ENCODE results near the gene AMIGO1. TPM values are rescaled to one million over a fixed set of nuclear protein-coding genes. Genes with fewer than 3 reads are reported as not detected.

The AMIGO1 gene
- total and polyA plus RNA-seq, 8 donors, result 3.1 to 8.1 (median 3.8) TPM

DNA sequence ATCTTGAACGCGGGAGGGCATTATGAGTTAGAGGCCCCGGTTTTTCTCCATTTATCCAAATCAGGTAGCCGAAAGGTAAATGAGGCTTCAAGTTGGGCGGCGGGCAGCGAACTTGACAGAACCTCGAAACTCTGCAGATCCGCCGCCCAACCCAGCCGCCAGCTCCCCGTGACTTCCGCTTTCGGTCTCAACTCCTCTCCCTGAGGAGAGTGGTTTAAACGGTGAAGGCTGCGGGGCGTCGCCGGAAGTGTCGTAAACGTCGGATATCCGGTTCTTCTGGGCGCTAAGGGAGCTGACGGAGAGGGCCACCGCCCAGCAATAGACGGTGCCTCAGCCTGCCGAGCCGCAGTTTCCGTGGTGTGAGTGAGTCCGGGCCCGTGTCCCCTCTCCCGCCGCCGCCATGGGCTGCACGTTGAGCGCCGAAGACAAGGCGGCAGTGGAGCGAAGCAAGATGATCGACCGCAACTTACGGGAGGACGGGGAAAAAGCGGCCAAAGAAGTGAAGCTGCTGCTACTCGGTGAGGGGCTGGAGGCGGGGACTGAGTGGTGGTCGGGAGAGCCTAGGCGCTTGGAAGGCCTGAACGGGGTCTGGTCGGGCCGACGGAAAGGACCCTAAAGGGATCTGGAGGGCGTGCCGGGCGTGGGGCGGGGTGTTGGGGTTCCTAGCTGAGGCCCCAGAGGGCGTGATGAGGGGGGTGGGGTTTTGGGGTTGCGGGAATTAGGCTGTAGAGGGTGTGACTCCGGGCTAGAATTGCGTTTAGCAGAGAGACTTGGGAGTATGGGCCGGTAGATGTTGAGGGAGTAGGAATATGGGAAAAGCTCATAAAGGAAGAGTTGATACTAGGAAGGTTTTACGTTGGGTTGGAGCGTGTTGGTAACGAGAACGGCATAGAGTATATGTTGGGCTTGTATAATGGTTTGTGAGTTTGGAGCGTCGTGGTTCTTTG, 39.1 kb upstream of the AMIGO1 start, which contains the start of gene GNAI3:
GNAI3 (plus strand) TSS at position 295 of the 947 bp plus-strand sequence; CDS start at position 401, 106 bp downstream.
- intact Hi-C loops (cut with DNase I), result loop anchor here in 1 of 2 donors (5.0 to 10.0 kb wide), 3 partner anchors 74 to 436 kb away; partner anchors contain the start of gene AHCYL1
- TF ChIP-seq, protein P1, sequence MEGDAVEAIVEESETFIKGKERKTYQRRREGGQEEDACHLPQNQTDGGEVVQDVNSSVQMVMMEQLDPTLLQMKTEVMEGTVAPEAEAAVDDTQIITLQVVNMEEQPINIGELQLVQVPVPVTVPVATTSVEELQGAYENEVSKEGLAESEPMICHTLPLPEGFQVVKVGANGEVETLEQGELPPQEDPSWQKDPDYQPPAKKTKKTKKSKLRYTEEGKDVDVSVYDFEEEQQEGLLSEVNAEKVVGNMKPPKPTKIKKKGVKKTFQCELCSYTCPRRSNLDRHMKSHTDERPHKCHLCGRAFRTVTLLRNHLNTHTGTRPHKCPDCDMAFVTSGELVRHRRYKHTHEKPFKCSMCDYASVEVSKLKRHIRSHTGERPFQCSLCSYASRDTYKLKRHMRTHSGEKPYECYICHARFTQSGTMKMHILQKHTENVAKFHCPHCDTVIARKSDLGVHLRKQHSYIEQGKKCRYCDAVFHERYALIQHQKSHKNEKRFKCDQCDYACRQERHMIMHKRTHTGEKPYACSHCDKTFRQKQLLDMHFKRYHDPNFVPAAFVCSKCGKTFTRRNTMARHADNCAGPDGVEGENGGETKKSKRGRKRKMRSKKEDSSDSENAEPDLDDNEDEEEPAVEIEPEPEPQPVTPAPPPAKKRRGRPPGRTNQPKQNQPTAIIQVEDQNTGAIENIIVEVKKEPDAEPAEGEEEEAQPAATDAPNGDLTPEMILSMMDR (IDR thresholded peaks at IDR 0.05), result no peak
- DNase-seq, result peak; percentile 96 to 99 (median 97)
- H3K27ac ChIP-seq, result peak within 1 kb of the TSS; percentile 93 to 98
- H3K9me3 ChIP-seq, result no peaks in the 10 kb centered on the region
- ATAC-seq, result peak; percentile 98
- H3K4me3 ChIP-seq, result peak within 1 kb of the TSS; percentile 71 to 83
- peaks cover 23 to 61% of the 10 kb centered on the region in 2 donors for H3K4me1 ChIP-seq
- H3K27me3 ChIP-seq, result no peaks in the 10 kb centered on the region
- H3K36me3 ChIP-seq, result no peaks in the 10 kb centered on the region

DNA sequence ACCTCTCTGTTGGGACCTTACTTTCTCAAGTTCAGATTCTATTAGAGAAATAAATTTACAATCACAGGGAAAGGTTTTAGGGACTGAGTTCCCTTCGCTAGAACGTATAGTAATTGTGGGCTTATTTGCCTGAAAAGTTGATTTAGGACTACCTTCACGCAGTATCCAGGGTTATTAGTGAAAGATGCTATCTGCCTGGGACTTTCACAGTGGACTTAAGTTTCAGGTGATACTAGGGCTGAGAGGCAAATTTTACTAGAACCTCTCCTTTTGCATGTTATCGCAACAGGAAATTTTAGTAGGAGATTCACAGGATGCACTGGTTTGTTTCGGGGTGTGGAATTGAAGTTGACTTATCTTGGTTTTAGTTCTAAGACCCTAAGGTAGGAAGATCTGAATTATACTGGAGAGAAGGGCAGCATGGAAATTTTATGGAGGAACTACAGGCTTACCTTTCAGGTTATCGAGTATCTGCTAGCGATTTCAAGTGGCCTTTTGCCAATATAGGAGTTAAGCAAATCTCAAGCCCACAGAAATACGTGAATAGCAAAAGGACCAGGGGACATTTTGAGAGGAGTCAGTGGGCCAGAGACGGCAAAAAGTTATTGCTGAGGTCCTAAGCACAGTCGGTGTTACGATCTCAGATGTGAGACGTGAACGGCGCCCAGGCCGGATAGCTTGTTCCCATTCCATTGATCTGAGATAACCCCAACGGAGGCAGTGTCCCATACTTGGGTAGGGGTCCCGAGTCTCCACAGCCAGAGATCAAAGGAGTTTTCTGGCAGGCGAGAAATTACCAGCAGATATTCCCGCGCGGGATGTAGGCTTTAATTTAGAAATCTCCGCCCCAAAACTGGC, 38.2 kb upstream of the AMIGO1 start:
- Histone ChIP-seq H3K27me3 (no peaks in the 10 kb centered on the region), H3K9me3 (no peaks in the 10 kb centered on the region), H3K4me1 (peaks cover 23 to 52% of the 10 kb centered on the region in 2 donors), H3K4me3 (peak overlapping the region; percentile 71 to 83), H3K36me3 (no peaks in the 10 kb centered on the region), H3K27ac (peak overlapping the region; percentile 93 to 98)
- DNase-seq, result peak in 2 of 4 donors; percentile 30 to 60
- TF ChIP-seq, protein P1 (IDR thresholded peaks at IDR 0.05), result no peak
- peak; percentile 17 for ATAC-seq
- intact Hi-C loops (cut with DNase I), result loop anchor here in 1 of 2 donors (5.0 to 10.0 kb wide), 3 partner anchors 75 to 437 kb away; partner anchors contain the start of gene AHCYL1

DNA sequence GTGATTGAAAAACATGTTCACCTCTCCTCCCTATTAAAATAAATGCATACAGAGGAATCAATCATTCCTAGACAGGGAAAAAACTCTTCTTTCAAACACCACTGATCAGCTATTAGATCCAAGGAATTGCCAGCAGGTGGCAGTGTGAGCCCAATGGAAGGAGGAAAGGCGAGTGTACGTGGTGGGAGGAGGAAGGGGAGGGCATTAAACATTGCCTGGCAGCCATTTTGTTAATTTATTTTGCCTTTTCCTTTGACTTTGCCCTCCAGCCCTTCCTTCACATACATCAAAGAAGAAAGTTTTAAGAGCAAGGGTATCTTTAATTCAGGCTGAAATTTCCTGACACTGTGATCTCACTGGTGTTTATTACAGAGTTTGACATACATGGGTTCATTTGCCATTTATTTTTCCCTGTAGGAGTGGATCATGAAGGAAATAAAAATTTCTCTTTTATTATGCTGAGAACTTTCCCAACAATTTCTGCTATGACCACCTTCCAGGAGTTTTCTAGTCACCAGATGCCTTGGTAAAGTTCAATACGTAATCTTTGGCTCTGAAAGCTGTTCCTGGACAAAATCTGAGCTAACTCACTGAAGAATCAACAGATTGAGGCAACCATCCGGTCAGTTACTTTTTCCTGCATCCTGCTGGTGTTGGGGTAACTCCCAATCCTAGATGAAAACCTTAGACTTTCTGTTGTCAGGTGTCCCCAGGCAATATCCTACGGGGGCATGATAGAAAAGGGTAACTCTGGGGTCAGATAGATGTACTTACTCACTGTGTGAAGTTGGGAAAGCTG, 37.0 kb upstream of the AMIGO1 start:
- Histone ChIP-seq H3K27me3 (no peaks in the 10 kb centered on the region), H3K27ac (peak overlapping the region; percentile 93 to 98), H3K36me3 (no peaks in the 10 kb centered on the region), H3K4me1 (peaks cover 23 to 40% of the 10 kb centered on the region in 2 donors), H3K4me3 (peak overlapping the region in 1 of 2 donors; percentile 83), H3K9me3 (no peaks in the 10 kb centered on the region)
- ATAC-seq (peak; percentile 78), DNase-seq (peak in 3 of 4 donors; percentile 83 to 93 (median 89))
- intact Hi-C loops (cut with DNase I), result loop anchor here in 1 of 2 donors (5.0 to 10.0 kb wide), 3 partner anchors 76 to 438 kb away; partner anchors contain the start of gene AHCYL1
- TF ChIP-seq, protein P1 (IDR thresholded peaks at IDR 0.05), result peak; percentile 70 to 84

DNA sequence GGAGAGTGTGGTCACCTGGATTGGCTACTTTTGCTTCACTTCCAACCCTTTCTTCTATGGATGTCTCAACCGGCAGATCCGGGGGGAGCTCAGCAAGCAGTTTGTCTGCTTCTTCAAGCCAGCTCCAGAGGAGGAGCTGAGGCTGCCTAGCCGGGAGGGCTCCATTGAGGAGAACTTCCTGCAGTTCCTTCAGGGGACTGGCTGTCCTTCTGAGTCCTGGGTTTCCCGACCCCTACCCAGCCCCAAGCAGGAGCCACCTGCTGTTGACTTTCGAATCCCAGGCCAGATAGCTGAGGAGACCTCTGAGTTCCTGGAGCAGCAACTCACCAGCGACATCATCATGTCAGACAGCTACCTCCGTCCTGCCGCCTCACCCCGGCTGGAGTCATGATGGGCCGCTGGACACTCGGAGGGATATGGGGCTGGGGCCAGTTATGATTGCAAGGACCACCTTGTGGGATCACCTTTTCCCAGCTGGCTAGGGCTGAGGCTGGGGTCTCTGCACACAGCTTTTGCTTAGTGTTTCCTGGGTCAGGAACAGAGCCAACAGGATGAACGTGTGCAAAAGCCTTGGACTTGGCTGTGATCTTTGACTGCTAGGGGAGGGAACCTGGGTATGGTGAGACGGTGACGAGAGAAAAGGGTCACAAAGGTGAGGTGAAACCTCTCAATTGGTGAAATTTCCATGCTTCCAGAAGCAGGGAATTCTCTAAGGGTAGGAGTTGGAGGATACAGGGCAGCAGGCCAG, 34.6 kb upstream of the AMIGO1 start:
- no peak for DNase-seq
- Histone ChIP-seq H3K4me3 (no peak overlapping the region), H3K9me3 (no peaks in the 10 kb centered on the region), H3K4me1 (peaks cover 15 to 17% of the 10 kb centered on the region in 2 donors), H3K27me3 (no peaks in the 10 kb centered on the region), H3K27ac (no peak overlapping the region), H3K36me3 (no peaks in the 10 kb centered on the region)
- intact Hi-C loops (cut with DNase I), result loop anchor here in 1 of 2 donors (10.0 kb wide), 2 partner anchors 231 to 441 kb away; partner anchors contain the start of gene AHCYL1
- TF ChIP-seq, protein P1 (IDR thresholded peaks at IDR 0.05), result no peak
- ATAC-seq, result no peak

Data from left lung (tissue), 10 donors.